ENCODE results near the gene KRT2.

KRT2 gene

DNA sequence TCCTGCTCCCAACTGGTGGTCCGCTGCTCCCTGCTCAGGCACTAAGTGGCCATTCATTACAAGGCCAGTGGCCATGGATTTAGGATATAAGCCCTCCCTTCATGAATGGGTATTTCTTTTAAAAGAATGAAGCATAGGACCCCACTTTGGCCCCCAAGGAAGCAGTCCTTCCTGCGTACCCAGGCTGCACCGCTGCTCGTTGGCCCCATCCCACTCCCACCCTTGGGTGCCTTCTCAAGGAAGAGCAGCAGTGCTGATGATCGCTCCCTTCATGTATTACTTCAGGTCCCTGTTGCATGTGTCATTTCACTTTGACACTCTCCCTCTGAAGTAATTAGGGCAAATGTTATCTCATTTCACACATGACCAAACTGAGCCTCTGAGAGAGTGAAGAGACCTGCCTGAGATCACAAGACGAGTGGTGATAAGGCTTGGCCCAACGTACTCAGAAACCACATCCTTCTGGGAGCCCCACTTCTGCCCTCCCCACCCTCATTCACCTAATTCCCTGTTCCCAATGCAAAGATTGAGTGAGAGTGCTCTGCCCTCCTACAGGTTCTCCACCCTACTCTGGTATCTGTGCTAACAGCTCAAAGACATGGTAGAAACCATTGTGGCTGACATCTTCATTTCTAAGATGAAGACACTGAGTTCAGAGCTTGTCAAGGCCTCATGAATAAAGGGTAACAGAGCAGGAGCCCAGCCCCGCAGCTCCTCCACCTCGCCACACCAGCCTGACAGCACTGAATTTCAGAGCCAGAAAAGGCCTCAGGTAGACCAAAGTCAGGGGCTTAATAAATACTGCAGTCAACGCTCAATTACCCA lies 10.3 kb upstream of the KRT2 start:
- DNase-seq = no peak

DNA sequence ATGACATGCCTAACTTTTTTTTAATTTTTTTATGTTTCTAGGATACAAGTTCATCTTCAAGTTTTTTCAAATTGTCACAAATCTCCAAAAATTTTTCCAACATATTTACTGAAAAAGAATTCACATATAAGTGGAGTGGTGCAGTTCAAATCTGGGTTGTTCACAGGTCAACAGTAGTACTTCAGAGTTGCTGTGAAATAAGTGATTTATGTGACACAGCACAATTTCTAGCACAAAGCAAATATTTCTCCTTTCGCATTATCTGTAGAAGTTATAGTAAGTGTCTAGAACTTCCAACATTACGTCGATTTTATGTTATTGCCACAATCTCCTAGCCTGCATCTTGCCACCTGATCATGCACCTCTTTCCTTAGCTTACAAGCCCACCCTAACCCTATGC lies 9.7 kb upstream of the KRT2 start:
- no peak for DNase-seq

DNA sequence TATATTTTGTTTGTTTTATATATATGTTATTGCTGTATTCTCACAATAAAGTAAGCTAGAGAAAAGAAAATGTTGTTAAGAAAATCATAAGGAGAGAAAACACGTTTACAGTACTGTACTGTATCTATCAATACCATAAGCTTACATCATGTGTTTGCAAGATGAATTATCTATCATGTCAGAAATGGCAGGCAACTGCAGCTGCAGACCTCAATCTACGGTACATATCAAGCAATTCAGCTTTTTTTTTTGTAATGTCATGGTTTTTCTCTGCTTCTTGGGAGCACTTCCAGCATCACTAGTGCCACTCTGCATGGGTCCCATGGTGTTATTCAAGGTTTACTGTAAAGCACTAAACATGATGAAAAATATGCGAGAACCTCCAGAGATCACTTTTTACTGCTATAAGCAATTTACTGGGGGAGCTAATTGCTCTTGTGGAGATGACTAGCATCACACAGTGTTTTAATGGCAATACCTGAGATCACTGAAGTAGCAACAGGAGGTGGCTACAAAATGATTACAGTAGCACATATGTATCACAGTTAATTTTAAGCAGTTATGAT lies 9.0 kb upstream of the KRT2 start:
- no peak for DNase-seq

DNA sequence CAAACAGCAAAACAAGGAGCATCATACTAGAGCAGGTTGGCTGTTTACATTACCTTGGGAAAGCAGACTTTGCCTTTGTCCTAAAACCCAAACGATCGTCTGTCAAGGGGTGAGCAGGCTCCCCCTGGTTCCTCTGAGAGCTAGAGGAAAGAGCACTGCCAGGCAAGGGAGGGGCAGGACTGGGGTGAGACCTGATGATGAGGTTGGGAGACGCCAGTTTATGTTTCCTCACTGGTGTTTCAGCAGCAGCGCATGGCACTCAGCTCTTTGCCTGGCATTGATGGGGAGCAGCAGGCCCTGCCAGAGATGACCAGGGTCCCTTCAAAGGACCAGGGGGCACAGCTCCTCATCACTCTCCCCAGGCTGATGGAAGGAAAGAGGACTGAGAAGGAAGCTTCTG lies 7.9 kb upstream of the KRT2 start:
- no peak for DNase-seq

DNA sequence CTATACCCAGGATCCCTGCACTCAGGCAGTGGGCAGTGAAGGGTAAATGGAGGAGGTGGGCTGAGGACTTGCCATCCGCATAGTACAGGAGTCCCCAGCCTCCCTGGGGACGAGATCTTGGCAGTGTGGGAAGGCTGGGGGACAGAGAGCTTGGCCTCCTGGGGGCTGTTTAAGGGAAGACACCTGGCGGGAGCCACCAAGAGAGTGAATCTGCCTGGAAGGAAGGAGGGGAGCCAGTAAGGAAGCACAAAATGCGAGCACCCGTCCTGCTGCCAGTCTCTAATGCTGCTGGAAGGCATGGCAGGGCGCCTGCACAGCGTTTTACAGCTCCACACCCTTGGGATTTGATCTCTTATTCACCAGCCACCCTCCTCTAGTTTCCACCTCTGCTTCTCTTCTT lies 7.4 kb upstream of the KRT2 start:
- DNase-seq = no peak

DNA sequence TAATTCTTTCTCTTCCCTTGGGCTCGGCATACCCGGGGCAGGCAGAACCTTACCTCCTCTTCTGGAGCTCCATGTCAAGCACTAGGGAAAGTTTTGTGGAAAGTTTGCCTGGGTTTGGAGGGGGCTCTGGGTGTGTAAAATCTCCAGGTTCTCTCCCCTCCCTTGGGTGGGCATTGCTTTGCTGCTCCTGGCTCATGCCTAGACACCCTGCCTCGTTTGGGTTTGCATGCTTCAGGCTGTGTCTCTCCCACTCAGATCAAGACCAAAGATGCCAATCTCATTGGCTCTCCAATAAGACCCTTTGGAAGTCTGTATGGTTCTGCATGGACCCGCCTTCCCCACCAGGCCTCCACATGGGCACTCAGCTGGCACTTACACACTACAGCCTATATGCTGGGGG lies 6.2 kb upstream of the KRT2 start:
- DNase-seq = no peak

DNA sequence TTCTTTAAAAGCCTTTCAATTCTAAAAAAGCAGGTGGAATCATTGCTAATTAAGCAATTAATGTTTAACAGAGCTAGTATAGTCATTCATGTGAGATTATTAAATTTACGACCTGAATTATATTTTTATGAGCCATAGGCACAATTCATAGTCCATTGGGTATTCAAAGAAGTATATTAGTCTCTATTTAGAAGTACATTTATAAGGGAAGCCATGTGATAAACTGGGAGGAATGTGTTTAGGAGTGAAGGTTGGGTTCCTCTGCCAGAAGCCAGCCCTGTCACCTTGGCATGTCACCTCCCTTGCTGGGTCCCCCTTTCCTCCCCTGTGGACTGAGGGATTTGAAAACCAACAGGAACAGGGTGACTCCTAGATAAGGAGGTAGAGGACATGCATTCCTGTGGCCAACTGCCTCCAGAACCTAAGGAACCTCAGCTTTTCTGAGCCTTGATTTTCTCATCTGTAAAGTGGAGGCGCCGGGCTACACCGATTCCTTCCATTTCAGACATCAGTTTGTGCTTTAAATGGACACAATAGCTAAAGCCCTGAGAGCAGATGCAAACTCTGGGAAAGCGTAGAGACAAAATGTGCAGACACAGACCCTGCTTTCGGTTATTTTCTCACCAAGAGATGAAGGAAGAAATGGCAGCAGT lies 5.4 kb upstream of the KRT2 start:
- no peak for DNase-seq

DNA sequence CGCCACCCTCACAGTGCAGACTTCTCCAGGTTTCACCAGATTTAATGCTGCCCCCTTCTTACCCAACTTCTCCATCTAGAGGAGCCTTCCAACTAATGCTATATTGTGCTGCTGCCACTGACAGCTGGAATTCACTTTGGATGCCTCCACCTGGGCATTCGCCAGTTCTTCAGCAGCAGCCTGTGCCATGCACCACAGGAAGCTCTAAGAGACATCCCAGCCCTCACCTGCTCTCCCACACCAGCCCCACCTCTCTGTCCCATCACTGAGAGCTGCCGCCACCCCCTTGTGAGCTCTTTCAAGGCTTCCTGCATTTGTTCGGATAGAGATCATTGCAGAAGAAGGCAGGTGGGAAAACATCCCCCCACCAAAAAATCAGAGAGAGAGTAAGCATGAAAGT lies 4.6 kb upstream of the KRT2 start:
- no peak for DNase-seq

DNA sequence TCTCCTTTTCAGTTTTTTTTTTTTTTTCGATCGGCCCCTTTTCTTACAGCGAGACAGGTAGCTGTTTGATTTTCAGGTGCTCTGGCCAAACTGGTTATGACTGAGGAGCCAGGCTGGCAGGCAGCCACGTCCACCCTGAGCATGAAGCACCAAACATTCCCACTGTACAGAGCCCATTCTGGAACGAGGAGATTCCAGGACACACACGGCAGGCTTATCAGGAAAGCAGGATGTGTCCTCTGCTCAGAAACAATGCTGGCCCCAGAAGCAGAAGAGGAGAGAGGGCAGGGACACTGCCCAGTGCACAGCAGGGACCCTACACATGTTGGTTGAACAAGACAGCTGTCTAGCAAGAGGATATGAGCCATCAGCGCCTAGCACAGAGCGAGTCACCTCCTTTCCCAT lies 3.7 kb upstream of the KRT2 start:
- DNase-seq = no peak

DNA sequence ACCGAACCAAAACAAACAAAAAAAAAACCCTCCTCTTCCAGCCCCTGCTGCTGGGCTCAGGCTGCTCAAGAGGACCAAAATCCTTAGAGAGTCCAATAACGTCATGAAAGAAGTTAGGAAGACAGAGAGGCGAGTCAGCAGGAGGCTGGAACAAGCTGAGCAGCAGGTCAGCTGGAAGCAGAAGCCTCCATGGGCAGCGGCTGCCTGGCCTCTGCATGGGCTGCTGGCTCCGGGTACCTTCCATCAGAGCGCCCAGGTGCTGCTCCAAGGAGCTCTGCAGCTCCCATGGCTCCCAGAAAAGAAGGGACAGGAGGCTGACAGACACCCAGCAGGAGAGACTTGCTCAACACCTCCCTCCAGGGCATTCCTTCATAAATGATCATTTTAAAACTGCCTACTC lies 3.2 kb upstream of the KRT2 start:
- DNase-seq = no peak

DNA sequence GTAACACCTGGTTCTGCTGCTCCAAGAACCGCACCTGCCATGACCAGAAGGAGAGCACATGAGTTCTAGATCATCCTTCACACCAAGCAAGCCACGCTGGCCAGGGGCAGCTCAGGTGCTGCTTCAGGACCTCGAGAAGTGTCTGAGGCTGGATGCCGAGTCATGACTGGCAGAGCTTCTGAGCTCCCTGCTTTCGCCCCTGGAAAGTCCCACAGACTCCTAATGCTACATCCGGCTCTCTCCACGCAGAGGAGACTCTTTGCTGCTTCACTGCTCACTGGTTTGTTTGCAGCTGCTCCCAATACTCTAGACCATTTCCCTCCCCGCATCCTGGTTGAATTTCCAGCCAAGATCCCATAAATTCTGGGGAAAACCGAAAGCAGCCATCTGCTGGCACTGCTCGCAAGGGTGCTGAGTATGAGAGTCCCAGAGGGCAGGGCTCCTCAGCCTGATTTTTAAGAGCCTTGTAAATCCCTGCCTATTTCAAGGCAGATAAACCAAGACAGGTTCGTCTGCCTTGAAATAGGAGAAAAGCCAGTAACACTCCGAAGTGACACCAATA lies 1.4 kb downstream of the KRT2 start:
- DNase-seq = no peak

DNA sequence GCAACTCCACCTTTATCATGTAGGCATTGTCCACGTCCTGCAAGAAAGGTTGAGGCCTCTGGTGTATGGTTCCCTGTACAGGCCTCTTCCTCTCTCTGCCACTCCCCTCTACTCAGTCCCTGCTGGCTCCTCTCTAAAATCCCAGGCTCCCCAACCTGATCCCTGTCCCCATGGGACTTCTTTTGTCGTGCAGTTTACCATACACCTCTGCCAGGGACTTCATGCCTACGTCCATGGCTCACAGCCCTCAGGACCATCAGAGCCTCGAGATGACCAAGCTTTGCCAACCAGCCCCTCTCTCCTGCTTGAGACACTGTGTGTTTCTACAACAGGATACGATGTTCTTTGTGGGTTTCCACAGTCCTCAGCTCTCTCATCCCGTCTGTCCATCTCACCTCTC lies 2.9 kb downstream of the KRT2 start:
- no peak for DNase-seq

DNA sequence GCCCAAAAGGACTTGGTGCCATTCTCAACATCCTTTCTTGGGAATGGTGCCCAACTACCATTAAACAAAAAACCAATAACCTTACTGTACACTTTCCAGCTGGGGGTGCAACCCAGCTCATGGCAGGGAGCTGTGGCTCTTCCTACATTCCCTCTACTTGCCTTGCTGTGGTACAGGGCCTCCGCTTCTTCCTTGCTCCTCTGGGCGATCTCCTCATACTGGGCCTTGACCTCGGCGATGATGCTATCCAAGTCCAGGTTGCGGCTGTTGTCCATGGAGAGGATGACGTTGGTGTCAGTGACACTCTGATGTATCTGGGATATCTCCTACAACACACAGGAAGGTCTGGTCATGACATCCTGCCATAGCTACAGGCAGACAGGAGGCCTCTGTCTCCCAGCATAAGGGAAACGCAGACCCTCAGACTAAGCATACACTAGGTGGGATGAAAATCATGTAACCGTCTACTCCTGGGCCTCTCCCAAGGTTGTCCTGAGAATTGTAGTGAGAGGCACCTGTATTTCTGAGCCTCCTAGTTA lies 3.9 kb downstream of the KRT2 start:
- DNase-seq = no peak

DNA sequence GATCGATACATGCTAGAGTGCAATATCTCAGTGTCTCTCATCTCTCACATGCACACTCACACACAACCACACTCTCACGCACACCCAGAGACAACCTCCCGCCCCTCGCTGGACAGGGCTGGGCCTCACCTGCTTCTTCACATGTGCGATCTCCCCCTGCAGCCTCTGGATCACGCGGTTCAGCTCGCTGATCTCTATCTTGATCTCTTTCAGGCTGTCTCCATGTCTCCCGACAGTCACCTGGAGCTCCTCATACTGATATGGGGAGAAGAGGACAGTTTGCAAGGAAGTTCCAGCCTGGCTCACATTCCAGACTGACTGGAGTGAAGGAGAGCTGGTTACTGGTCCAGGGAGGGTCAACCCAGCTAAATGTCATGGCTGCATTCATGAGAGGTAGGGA lies 4.4 kb downstream of the KRT2 start:
- no peak for DNase-seq

DNA sequence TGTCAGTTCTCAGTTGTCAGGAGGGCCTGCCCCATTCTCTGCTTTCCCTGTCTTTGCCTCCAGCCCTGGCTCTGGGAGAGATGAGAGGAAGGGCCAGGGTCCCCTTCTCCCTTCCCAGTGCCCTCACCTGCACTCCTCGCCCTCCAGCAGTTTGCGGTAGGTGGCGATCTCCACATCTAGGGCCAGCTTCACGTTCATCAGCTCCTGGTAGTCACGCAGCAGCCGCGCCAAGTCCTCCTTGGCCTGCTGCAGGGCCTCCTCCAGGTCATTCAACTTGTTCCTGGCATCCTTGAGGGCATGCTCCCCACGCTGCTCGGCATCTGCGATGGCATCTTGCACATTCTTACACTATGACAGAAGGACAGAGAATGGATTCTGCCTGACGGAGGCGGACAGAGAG lies 5.4 kb downstream of the KRT2 start:
- no peak for DNase-seq

DNA sequence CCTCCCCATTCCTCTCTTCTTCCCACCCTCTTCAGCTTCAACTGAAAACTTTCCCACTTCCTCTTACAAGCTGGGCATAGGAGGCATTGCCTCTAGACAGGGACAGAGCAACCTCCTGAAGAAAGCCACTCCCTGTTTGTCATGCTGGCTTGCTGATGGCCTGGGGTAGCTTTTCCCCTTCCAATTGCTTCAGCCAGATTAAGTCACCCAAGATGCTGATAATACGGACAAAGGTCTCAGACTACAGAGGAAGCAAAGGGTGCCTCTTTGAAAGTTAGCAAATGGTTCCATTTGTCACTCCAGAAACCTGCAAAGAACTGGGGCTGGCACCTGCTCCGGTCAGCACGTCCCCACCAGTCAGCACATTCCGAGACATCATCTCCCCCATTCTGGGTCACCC lies 6.0 kb downstream of the KRT2 start:
- DNase-seq = no peak

DNA sequence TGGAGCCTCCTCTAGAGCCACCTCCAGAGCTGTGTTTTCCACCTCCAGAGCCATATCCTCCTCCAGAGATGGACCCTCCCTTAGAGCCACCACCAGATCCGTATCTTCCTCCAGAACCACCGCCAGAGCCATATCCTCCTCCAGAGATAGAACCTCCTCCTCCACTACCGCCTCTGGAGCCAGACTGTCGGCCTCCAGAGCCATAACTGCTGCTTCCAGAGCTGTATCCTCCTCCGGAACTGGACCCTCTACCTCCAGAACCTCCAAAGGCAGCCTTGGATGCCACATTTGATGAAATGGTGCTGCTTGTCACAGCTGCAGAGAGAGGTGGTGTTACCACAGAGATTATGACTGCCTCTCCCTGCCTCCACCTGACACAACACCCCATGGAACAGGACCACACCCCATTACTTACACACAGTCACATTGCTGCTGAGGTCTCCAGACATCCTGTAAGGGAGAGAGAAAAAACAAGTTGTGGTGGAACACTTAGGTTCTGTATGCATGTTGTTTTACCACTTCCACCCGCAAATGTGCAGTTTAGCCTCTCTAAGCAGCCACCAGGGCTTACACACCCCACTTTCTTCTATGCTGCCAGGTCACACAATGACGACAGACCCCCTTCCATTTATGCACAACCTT lies 6.8 kb downstream of the KRT2 start:
- no peak for DNase-seq

DNA sequence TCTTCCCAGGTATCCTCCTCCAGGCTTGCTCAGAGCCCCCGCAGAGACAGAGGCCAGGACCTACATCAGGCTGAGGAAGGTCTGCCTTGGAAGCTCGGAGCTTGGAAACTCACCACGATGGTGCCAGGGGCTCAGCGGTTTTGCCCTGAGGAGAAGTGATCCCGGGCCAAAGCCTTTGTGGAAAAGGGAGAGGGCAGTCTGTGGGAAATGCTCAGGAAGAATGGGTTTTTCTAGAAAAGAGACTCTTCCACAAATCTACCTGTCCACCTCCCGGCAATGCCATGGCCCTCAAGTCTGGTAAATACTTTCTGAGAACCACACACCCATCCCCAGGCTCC lies 8.0 kb downstream of the KRT2 start:
- DNase-seq = no peak

DNA sequence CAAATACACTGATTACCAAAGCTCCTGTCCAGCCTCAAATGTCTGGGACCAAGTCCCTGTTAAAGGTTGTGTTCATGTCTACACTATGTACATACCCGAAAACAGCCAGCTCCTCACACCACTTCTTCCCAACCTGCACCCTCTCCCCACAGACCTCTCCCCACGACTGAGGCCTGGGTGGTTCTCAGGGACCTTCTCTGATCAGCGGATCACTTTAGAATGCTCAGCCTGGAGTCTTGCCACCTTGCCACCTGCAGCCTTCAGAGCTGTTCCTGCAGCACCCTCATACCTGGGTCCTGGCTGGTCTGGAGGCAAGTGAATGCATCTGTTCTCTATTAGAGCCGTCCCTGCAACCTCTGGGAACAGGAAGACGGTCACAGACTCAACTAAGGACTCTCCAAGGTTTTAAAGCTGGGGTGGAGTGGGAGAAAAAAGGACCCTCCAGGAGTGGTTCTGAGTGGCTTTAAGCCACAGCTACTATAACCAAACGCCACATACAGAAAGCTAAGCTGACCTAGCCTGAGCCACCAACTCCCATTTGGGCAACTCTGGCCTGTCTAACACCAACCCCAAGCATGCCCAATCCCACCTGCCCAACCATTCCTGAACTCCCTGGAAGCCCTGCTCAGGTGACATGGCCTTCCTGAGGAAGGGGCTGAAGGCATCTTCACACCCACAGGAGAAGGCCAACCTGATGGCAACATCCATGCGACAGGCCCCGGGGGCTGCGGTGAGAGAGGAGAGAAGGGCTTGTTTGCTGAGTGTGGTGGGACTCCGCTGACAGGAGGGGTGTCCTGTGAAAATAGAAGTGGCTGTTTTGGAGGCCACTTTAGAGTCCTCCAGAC lies 8.6 kb downstream of the KRT2 start:
- DNase-seq = no peak

DNA sequence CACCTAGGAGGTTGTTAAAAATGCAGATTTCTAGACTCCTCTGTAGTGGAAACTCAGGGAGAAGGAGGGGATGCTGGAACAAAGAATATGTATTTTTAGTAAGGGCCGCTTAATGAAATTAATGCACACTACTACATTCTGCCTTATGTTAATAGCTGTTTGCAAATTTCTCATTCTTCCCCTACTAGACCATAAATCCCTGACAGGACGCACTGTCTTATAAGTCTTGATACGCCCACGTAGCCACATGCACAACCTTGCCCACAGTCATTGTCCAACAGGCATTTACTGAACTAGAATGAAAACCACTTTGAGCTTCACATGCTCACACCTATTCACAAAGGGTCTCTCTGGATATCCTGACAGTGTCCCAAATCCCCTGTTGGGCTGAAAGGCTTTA lies 10.5 kb downstream of the KRT2 start:
- no peak for DNase-seq

DNA sequence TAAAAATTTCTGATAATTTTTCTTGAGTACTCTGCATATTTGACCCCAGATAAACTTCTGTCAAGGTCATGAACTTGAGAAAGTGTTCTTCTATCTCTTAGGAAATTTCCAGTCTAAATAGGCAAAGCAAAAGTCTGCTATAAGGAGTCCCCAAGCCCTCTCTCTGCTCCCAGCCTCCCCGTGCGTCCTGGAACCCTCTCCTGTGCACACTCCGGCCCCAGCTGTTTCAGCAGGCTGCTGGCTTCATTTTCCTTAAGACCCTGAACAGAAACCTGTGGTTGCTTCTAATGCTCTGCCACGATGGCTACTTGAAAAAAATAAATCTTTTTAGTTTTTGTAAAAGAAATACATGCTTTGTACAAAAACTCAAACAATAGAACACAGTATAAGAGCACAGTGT lies 14.7 kb downstream of the KRT2 start:
- DNase-seq = no peak

DNA sequence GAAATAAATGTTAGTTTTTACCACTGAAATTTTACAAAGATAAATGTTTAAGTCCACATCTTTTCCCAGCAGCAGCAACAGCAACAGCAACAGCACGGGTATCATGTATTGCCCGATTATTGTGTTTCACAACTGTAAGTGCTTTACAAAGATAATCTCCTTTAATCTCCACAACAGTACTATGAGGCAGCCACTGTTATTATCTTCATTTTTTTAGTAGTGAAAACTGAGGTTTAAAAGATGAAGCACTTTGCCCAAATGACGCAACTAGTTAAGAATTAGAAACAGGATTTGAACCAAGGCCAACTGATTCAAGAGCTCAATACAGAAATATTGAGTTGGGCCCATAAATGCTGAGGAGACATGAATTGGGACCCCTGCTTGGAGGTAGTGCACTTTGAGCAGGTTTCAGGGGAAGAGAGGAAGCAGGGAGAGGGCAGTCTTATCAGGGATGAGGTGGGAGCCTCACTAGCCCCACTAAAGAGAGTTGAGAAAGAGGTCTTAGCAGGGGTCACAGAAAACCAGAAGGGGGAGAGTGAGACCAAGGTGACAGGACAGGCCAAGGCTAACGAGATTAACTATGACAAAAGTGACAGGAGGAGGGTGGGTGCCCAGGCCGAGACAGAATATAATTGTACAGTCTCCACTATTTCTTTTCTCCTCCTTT lies 15.3 kb downstream of the KRT2 start:
- DNase-seq = peak; percentile 5
